ENCODE data around the gene RRP12.

Gene RRP12, protein sequence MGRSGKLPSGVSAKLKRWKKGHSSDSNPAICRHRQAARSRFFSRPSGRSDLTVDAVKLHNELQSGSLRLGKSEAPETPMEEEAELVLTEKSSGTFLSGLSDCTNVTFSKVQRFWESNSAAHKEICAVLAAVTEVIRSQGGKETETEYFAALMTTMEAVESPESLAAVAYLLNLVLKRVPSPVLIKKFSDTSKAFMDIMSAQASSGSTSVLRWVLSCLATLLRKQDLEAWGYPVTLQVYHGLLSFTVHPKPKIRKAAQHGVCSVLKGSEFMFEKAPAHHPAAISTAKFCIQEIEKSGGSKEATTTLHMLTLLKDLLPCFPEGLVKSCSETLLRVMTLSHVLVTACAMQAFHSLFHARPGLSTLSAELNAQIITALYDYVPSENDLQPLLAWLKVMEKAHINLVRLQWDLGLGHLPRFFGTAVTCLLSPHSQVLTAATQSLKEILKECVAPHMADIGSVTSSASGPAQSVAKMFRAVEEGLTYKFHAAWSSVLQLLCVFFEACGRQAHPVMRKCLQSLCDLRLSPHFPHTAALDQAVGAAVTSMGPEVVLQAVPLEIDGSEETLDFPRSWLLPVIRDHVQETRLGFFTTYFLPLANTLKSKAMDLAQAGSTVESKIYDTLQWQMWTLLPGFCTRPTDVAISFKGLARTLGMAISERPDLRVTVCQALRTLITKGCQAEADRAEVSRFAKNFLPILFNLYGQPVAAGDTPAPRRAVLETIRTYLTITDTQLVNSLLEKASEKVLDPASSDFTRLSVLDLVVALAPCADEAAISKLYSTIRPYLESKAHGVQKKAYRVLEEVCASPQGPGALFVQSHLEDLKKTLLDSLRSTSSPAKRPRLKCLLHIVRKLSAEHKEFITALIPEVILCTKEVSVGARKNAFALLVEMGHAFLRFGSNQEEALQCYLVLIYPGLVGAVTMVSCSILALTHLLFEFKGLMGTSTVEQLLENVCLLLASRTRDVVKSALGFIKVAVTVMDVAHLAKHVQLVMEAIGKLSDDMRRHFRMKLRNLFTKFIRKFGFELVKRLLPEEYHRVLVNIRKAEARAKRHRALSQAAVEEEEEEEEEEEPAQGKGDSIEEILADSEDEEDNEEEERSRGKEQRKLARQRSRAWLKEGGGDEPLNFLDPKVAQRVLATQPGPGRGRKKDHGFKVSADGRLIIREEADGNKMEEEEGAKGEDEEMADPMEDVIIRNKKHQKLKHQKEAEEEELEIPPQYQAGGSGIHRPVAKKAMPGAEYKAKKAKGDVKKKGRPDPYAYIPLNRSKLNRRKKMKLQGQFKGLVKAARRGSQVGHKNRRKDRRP (N-terminal part only)

DNA sequence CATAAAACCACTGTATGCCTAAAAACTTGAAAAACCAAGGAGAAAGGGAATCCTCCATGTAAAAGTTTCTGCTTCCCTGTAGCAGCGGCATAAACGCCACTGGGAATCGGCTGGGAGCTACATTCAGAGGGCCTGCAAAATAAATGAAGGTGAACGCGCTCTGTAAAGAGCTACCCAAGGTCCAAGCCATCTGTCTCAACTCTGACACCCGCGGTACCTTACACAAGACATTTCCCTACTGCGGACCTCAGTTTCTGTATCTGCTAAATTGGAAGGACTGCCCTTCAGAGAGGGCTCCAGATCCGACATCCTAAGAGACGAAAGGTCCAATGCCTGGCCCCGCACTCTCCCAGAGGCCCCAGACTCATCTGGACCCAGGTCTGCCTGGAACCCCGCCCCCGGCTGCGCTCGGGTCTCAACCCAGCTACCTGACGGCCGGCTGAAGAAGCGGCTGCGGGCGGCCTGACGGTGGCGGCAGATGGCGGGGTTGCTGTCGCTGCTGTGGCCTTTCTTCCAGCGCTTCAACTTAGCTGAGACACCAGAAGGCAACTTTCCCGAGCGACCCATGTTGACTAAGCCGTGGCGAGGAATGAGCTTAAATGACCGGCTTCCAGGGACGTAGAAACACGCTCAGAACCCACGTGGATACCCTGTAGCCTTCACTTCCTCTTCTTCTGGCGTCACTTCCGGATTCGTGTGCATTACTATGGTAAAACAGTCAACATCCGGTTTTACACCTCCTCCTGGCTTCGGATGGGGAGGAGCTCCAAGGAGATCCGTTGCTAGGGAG lies at the start of gene RRP12:
Gene RRP12 (minus strand): TSS at position 676 of the 790 bp plus-strand sequence. CDS start 109 bp downstream, at position 567.
- Histone ChIP-seq H3K9me3 (ENCODE audit: control insufficient read depth in 1 of 2, low read length in 2 of 2) (no peaks in the 10 kb centered on the region), H3K36me3 (ENCODE audit: control insufficient read depth in 1 of 2, insufficient read depth in 2 of 2, low read length in 2 of 2) (peaks cover 6 to 19% of the 10 kb centered on the region in 2 donors), H3K27me3 (ENCODE audit: low read depth, low read length) (no peaks in the 10 kb centered on the region), H3K4me3 (ENCODE audit: low read depth in 1 of 2, low read length in 2 of 2) (peak within 1 kb of the TSS; percentile 81 to 94), H3K27ac (ENCODE audit: low read length) (peak within 1 kb of the TSS; percentile 87), H3K4me1 (ENCODE audit: control insufficient read depth in 1 of 2, insufficient read depth in 2 of 2, low read length in 2 of 2) (peaks cover 4 to 11% of the 10 kb centered on the region in 2 donors)

GRCh38 chr10:97450828-97451227 lies 49.7 kb upstream of the RRP12 start:
- Histone ChIP-seq H3K4me3 (ENCODE audit: low read depth in 1 of 2, low read length in 2 of 2) (no peak overlapping the region), H3K4me1 (ENCODE audit: control insufficient read depth in 1 of 2, insufficient read depth in 2 of 2, low read length in 2 of 2) (peaks cover 0 to 24% of the 10 kb centered on the region in 2 donors), H3K27ac (ENCODE audit: low read length) (no peak overlapping the region), H3K27me3 (ENCODE audit: low read depth, low read length) (no peaks in the 10 kb centered on the region), H3K9me3 (ENCODE audit: control insufficient read depth in 1 of 2, low read length in 2 of 2) (no peaks in the 10 kb centered on the region), H3K36me3 (ENCODE audit: control insufficient read depth in 1 of 2, insufficient read depth in 2 of 2, low read length in 2 of 2) (peaks cover 16 to 23% of the 10 kb centered on the region in 2 donors)

GRCh38 chr10:97445722-97446639 lies 44.8 kb upstream of the RRP12 start, which contains the start of the genes EXOSC1 and ZDHHC16:
Gene EXOSC1, minus strand, starts transcription at chr10:97446006. Its CDS starts 21 bp downstream, at chr10:97445985.
Gene ZDHHC16, plus strand, starts transcription at chr10:97446175. Its CDS starts 5,501 bp downstream, at chr10:97451676.
- Histone ChIP-seq H3K9me3 (ENCODE audit: control insufficient read depth in 1 of 2, low read length in 2 of 2) (no peaks in the 10 kb centered on the region), H3K27ac (ENCODE audit: low read length) (peak within 1 kb of the TSS; percentile 73), H3K4me1 (ENCODE audit: control insufficient read depth in 1 of 2, insufficient read depth in 2 of 2, low read length in 2 of 2) (peaks cover 6 to 27% of the 10 kb centered on the region in 2 donors), H3K36me3 (ENCODE audit: control insufficient read depth in 1 of 2, insufficient read depth in 2 of 2, low read length in 2 of 2) (peaks cover 0 to 3% of the 10 kb centered on the region in 2 donors), H3K27me3 (ENCODE audit: low read depth, low read length) (no peaks in the 10 kb centered on the region), H3K4me3 (ENCODE audit: low read depth in 1 of 2, low read length in 2 of 2) (peak within 1 kb of the TSS; percentile 82 to 100)

- Histone ChIP-seq H3K27me3 (ENCODE audit: low read depth, low read length) (no peaks in the 10 kb centered on the region), H3K9me3 (ENCODE audit: control insufficient read depth in 1 of 2, low read length in 2 of 2) (no peaks in the 10 kb centered on the region), H3K27ac (ENCODE audit: low read length) (peak overlapping the region; percentile 73), H3K4me3 (ENCODE audit: low read depth in 1 of 2, low read length in 2 of 2) (peak overlapping the region; percentile 82 to 100), H3K36me3 (ENCODE audit: control insufficient read depth in 1 of 2, insufficient read depth in 2 of 2, low read length in 2 of 2) (peaks cover 0 to 9% of the 10 kb centered on the region in 2 donors), H3K4me1 (ENCODE audit: control insufficient read depth in 1 of 2, insufficient read depth in 2 of 2, low read length in 2 of 2) (peaks cover 6 to 27% of the 10 kb centered on the region in 2 donors)
Observed at GRCh38 chr10:97445357-97445721, 44.2 kb upstream of the RRP12 start.

- Histone ChIP-seq H3K36me3 (ENCODE audit: control insufficient read depth in 1 of 2, insufficient read depth in 2 of 2, low read length in 2 of 2) (peaks cover 0 to 15% of the 10 kb centered on the region in 2 donors), H3K9me3 (ENCODE audit: control insufficient read depth in 1 of 2, low read length in 2 of 2) (no peaks in the 10 kb centered on the region), H3K27ac (ENCODE audit: low read length) (no peak overlapping the region), H3K4me1 (ENCODE audit: control insufficient read depth in 1 of 2, insufficient read depth in 2 of 2, low read length in 2 of 2) (peaks cover 6 to 27% of the 10 kb centered on the region in 2 donors), H3K4me3 (ENCODE audit: low read depth in 1 of 2, low read length in 2 of 2) (no peak overlapping the region), H3K27me3 (ENCODE audit: low read depth, low read length) (no peaks in the 10 kb centered on the region)
Observed at GRCh38 chr10:97444212-97444611, 43.1 kb upstream of the RRP12 start.

DNA sequence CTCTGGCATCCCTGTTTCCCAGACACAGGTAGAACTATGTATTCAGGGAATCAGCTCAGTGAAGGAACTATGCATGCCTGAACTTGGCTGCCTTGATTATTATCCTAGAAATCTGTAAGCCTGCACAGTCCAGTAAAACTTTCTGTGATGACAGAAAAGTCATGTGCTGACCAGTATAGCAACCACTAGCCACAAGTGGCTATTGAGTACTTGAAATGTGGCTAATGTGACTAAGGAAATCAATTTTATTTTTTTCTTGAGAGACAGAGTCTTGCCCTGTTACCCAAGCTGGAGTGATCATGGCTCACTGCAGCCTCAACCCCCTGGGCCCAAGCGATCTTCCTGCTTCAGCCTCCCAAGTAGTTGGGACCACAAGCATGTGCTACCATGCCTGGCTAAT lies 41.1 kb upstream of the RRP12 start:
- Histone ChIP-seq H3K9me3 (ENCODE audit: control insufficient read depth in 1 of 2, low read length in 2 of 2) (no peaks in the 10 kb centered on the region), H3K36me3 (ENCODE audit: control insufficient read depth in 1 of 2, insufficient read depth in 2 of 2, low read length in 2 of 2) (peaks cover 5 to 33% of the 10 kb centered on the region in 2 donors), H3K27me3 (ENCODE audit: low read depth, low read length) (no peaks in the 10 kb centered on the region), H3K4me3 (ENCODE audit: low read depth in 1 of 2, low read length in 2 of 2) (no peak overlapping the region), H3K4me1 (ENCODE audit: control insufficient read depth in 1 of 2, insufficient read depth in 2 of 2, low read length in 2 of 2) (peaks cover 6 to 18% of the 10 kb centered on the region in 2 donors), H3K27ac (ENCODE audit: low read length) (no peak overlapping the region)

DNA sequence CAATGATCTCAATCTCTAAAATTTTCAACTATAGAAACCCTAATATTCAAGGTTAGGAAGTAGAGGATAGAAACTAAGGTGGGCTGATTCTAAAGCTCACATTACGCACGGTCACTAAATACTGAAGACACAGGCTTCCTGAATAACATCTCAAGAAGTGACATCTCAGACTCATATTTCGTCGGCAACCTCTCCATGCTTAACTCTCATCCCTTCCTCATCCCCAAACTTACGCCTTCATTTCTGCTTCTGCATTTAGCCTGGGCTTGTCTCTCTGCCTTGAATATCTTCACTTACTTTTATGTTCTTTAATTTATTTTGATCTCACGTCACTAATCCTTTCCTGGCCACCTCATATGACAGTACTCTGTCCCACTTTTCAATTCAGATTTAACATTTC lies 34.1 kb upstream of the RRP12 start:
- Histone ChIP-seq H3K9me3 (ENCODE audit: control insufficient read depth in 1 of 2, low read length in 2 of 2) (no peaks in the 10 kb centered on the region), H3K27me3 (ENCODE audit: low read depth, low read length) (no peaks in the 10 kb centered on the region), H3K4me3 (ENCODE audit: low read depth in 1 of 2, low read length in 2 of 2) (no peak overlapping the region), H3K27ac (ENCODE audit: low read length) (no peak overlapping the region), H3K4me1 (ENCODE audit: control insufficient read depth in 1 of 2, insufficient read depth in 2 of 2, low read length in 2 of 2) (no peaks in the 10 kb centered on the region), H3K36me3 (ENCODE audit: control insufficient read depth in 1 of 2, insufficient read depth in 2 of 2, low read length in 2 of 2) (peaks cover 50 to 74% of the 10 kb centered on the region in 2 donors)

DNA sequence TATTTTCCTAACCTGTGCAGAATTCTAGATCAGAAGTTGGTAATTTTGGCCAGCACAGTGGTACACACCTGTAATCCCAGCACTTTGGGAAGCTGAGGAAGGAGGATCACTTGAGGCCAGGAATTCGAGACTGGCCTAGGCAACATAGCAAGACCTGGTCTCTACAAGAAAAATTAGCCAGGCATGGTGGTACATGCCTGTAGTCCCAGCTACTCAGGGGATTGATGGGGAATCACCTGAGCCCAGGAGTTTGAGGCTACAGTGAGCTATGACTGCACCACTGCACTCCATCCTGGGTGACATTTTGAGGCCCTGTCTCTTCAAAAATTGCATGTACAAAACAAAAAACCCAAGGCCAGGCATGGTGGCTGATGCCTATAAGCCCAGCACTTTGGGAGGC lies 33.4 kb upstream of the RRP12 start:
- Histone ChIP-seq H3K9me3 (ENCODE audit: control insufficient read depth in 1 of 2, low read length in 2 of 2) (no peaks in the 10 kb centered on the region), H3K36me3 (ENCODE audit: control insufficient read depth in 1 of 2, insufficient read depth in 2 of 2, low read length in 2 of 2) (peaks cover 54 to 72% of the 10 kb centered on the region in 2 donors), H3K4me1 (ENCODE audit: control insufficient read depth in 1 of 2, insufficient read depth in 2 of 2, low read length in 2 of 2) (no peaks in the 10 kb centered on the region), H3K27me3 (ENCODE audit: low read depth, low read length) (no peaks in the 10 kb centered on the region), H3K27ac (ENCODE audit: low read length) (no peak overlapping the region), H3K4me3 (ENCODE audit: low read depth in 1 of 2, low read length in 2 of 2) (no peak overlapping the region)

DNA sequence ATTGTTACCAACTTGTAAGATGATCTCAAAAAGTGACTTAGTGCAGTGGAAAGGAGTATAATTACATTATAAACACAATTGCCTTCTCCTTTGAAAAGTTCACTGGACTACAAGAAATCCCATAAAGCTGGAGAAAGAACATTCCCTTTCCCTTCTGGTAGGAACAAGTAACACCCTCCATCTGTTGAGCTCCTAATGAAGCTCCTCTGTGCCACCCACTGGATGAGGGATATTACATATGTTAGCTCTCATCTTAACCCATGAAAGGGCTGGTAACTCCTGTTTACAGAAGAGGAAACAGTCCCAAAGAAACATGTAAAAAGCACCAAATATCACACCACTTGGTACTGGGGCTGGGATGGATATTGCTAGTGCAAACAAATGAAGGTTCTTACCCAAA lies 32.9 kb upstream of the RRP12 start:
- Histone ChIP-seq H3K4me3 (ENCODE audit: low read depth in 1 of 2, low read length in 2 of 2) (no peak overlapping the region), H3K27ac (ENCODE audit: low read length) (no peak overlapping the region), H3K9me3 (ENCODE audit: control insufficient read depth in 1 of 2, low read length in 2 of 2) (no peaks in the 10 kb centered on the region), H3K27me3 (ENCODE audit: low read depth, low read length) (no peaks in the 10 kb centered on the region), H3K4me1 (ENCODE audit: control insufficient read depth in 1 of 2, insufficient read depth in 2 of 2, low read length in 2 of 2) (no peaks in the 10 kb centered on the region), H3K36me3 (ENCODE audit: control insufficient read depth in 1 of 2, insufficient read depth in 2 of 2, low read length in 2 of 2) (peaks cover 54 to 67% of the 10 kb centered on the region in 2 donors)
